Tibial artery (tissue), 4 donors: ENCODE measurements around the gene SRGAP1.
"Not testable (repeated sequence)": the region's sequence is repeated elsewhere in the genome, so short reads cannot be mapped to it uniquely, and the experiment has no call there.

Experiments
- DNase-seq, 2 donors: peaks; one replicate each; pipeline ENCODE4 v3.0.0-alpha.2; 2019
- H3K27ac ChIP-seq, 2 donors: fragments of 200-600 bp; sonication (generic) in 1 of 2; 1 replicate in 1 of 2; 2 replicates in 1 of 2; pipeline ENCODE4 v1.5.1; 2018 to 2019; ENCODE audit warnings: mild to moderate bottlenecking in 1 of 2
- H3K27me3 ChIP-seq, 2 donors: fragments of 200-600 bp; sonication (generic) in 1 of 2; one replicate each; pipeline versions ENCODE4 v1.5.1 to v1.6.0; 2016 to 2019
- H3K36me3 ChIP-seq, 3 donors: fragments of 200-600 bp; sonication (generic) in 2 of 3; one replicate each; pipeline ENCODE4 v1.5.1; 2016 to 2019; ENCODE audit warnings: mild to moderate bottlenecking in 2 of 3
- H3K4me1 ChIP-seq, 4 donors: fragments of 200-600 bp; sonication (generic) in 2 of 4; 1 replicate in 3 of 4; 2 replicates in 1 of 4; pipeline ENCODE4 v1.5.1; 2016 to 2019
- H3K4me3 ChIP-seq, 2 donors: fragments of 200-600 bp; sonication (generic) in 1 of 2; 1 replicate in 1 of 2; 2 replicates in 1 of 2; pipeline ENCODE4 v1.5.1; 2018 to 2019; ENCODE audit warnings: mild to moderate bottlenecking in 2 of 2
- H3K9me3 ChIP-seq, 3 donors: fragments of 200-600 bp; sonication (generic) in 1 of 3; one replicate each; pipeline ENCODE4 v1.5.1; 2016 to 2019
- intact Hi-C: fragments of 100-400 bp; cut with DNase I; formaldehyde crosslinking; loops from one replicate; pipeline ENCODE4 v1.15.0; 2023; ENCODE audit warnings: low total_unique reads
- TF ChIP-seq, protein P1 (sequence below), 2 experiments: fragments of 200-600 bp in 1 of 2; fragments of 450-650 bp in 1 of 2; IDR thresholded peaks; one replicate each; pipeline ENCODE4 v1.5.1; 2017 to 2019; ENCODE audit warnings: antibody characterized with exemption in 2 of 2, mild to moderate bottlenecking in 1 of 2, moderate library complexity in 1 of 2

Gene SRGAP1

GRCh38 chr12:64007853-64008252 is 163.4 kb downstream of the SRGAP1 start:
- no peaks in the 10 kb centered on the region for H3K4me1 ChIP-seq
- intact Hi-C loops = no loop called here
- H3K36me3 ChIP-seq = no peaks in the 10 kb centered on the region
- no peaks in the 10 kb centered on the region for H3K27me3 ChIP-seq
- TF ChIP-seq, protein P1, sequence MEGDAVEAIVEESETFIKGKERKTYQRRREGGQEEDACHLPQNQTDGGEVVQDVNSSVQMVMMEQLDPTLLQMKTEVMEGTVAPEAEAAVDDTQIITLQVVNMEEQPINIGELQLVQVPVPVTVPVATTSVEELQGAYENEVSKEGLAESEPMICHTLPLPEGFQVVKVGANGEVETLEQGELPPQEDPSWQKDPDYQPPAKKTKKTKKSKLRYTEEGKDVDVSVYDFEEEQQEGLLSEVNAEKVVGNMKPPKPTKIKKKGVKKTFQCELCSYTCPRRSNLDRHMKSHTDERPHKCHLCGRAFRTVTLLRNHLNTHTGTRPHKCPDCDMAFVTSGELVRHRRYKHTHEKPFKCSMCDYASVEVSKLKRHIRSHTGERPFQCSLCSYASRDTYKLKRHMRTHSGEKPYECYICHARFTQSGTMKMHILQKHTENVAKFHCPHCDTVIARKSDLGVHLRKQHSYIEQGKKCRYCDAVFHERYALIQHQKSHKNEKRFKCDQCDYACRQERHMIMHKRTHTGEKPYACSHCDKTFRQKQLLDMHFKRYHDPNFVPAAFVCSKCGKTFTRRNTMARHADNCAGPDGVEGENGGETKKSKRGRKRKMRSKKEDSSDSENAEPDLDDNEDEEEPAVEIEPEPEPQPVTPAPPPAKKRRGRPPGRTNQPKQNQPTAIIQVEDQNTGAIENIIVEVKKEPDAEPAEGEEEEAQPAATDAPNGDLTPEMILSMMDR (IDR thresholded peaks at IDR 0.05) = no peak
- H3K9me3 ChIP-seq = no peaks in the 10 kb centered on the region
- no peak for DNase-seq
- no peak overlapping the region for H3K27ac ChIP-seq
- H3K4me3 ChIP-seq = no peak overlapping the region

GRCh38 chr12:64008596-64008995 is 164.1 kb downstream of the SRGAP1 start:
- intact Hi-C loops = no loop called here
- Histone ChIP-seq H3K9me3 (no peaks in the 10 kb centered on the region), H3K27me3 (no peaks in the 10 kb centered on the region), H3K27ac (no peak overlapping the region), H3K36me3 (no peaks in the 10 kb centered on the region), H3K4me3 (no peak overlapping the region), H3K4me1 (no peaks in the 10 kb centered on the region)
- DNase-seq = no peak
- TF ChIP-seq, protein P1 (IDR thresholded peaks at IDR 0.05) = no peak

- Histone ChIP-seq H3K4me3 (no peak overlapping the region), H3K4me1 (no peaks in the 10 kb centered on the region), H3K9me3 (no peaks in the 10 kb centered on the region), H3K27me3 (no peaks in the 10 kb centered on the region), H3K27ac (no peak overlapping the region), H3K36me3 (no peaks in the 10 kb centered on the region)
- intact Hi-C loops = no loop called here
- DNase-seq = no peak
- TF ChIP-seq, protein P1 (IDR thresholded peaks at IDR 0.05) = no peak
Measured at GRCh38 chr12:64009321-64010068, 165.0 kb downstream of the SRGAP1 start.

GRCh38 chr12:64010069-64010686 is 165.7 kb downstream of the SRGAP1 start:
- H3K27ac ChIP-seq = no peak overlapping the region
- TF ChIP-seq, protein P1 (IDR thresholded peaks at IDR 0.05) = no peak
- intact Hi-C loops = no loop called here

DNA sequence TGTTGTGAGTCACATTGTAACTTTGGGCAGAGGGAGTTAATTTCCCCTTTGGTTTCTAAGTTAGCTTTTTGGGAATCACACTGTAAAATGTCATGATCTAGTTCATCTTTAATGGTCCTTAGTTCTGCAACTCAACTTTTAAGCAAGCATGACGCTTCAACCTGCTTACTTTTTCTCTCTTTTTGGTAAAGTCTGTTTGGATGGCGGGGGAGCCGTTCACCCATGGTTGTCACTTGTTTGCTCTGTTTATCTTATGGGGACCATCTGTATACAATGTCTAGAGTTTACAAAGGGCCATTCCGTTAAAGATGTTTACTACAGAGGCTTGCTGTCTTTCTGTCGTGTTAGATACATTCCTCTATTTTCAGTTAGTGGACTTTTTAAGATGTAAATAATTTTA is 172.0 kb downstream of the SRGAP1 start:
- TF ChIP-seq, protein P1 (IDR thresholded peaks at IDR 0.05) = no peak
- no peak for DNase-seq
- no peak overlapping the region for H3K4me3 ChIP-seq
- H3K4me1 ChIP-seq = no peaks in the 10 kb centered on the region
- no peaks in the 10 kb centered on the region for H3K27me3 ChIP-seq
- H3K27ac ChIP-seq = no peak overlapping the region
- intact Hi-C loops = loop anchor here (5.0 kb wide), 1 partner anchor 731 kb away; no protein-coding TSS in a partner anchor
- H3K36me3 ChIP-seq = no peaks in the 10 kb centered on the region
- H3K9me3 ChIP-seq = no peaks in the 10 kb centered on the region

More at GRCh38 chr12:64010069-64010686, 165.7 kb downstream of the SRGAP1 start:
- Histone ChIP-seq H3K27me3 (no peaks in the 10 kb centered on the region), H3K4me3 (no peak overlapping the region), H3K9me3 (no peaks in the 10 kb centered on the region), H3K36me3 (no peaks in the 10 kb centered on the region), H3K4me1 (no peaks in the 10 kb centered on the region)
- DNase-seq = no peak

GRCh38 chr12:64018116-64018515 is 173.6 kb downstream of the SRGAP1 start:
- intact Hi-C loops = loop anchor here (5.0 kb wide), 1 partner anchor 729 kb away; no protein-coding TSS in a partner anchor
- not testable (repeated sequence) for H3K27ac ChIP-seq, H3K4me3 ChIP-seq, H3K4me1 ChIP-seq, H3K9me3 ChIP-seq, H3K36me3 ChIP-seq, DNase-seq, H3K27me3 ChIP-seq
